GM20000 (cell line): ENCODE data around the gene EIF4A3.

ENCODE experiments used
- DNase-seq: peaks from one replicate; pipeline ENCODE4 v3.0.0; 2012; ENCODE audit warnings: low spot score
- TF ChIP-seq, protein P1 (sequence below): IDR thresholded peaks from 2 replicates; pipeline ENCODE4 v1.5.1; 2012; ENCODE audit warnings: mild to moderate bottlenecking, control low read depth; ENCODE audit errors: extremely low read depth, missing control alignments

The EIF4A3 gene

DNA sequence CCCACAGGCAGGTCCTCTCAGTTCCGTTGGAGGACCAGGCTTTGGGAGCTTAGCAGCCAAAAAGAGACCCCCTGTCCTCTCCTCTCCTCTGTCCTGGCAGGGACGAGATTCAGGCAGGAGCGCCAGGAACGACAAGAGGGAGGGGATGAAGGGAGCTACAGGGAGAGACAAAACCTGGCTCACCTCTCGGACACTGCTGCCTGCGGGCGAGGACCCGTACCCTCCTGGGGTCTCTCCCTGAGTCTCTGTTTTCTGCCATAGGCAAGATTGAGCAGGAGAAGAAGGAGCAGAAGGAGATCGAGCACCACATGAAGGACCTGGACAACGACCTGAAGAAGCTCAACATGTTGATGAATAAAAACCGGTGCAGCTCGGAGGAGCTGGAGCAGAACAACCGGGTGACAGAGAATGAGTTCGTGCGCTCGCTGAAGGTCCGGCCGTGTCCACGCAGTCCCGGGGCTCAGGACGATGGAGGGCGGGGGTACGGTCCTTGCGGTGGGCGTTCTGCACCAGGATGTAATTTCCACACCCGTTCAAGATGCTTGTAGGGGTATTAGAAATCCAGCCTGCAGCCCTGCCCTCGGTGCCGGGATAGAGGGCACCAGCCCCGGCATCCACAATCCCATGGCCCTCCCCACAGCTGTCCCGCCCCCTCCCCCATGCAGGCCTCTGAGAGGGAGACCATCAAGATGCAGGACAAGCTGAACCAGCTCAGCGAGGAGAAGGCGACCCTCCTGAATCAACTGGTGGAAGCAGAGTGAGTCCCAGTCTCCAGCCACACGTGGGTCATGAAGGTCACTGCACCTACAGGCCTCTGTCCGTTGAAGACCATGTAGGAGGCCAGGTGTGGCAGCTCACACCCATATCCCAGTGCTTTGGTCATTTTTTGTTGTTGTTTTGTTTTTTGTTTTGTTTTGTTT is 59.3 kb downstream of the EIF4A3 start:
- no peak for DNase-seq
- TF ChIP-seq, protein P1, sequence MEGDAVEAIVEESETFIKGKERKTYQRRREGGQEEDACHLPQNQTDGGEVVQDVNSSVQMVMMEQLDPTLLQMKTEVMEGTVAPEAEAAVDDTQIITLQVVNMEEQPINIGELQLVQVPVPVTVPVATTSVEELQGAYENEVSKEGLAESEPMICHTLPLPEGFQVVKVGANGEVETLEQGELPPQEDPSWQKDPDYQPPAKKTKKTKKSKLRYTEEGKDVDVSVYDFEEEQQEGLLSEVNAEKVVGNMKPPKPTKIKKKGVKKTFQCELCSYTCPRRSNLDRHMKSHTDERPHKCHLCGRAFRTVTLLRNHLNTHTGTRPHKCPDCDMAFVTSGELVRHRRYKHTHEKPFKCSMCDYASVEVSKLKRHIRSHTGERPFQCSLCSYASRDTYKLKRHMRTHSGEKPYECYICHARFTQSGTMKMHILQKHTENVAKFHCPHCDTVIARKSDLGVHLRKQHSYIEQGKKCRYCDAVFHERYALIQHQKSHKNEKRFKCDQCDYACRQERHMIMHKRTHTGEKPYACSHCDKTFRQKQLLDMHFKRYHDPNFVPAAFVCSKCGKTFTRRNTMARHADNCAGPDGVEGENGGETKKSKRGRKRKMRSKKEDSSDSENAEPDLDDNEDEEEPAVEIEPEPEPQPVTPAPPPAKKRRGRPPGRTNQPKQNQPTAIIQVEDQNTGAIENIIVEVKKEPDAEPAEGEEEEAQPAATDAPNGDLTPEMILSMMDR = no peak

DNA sequence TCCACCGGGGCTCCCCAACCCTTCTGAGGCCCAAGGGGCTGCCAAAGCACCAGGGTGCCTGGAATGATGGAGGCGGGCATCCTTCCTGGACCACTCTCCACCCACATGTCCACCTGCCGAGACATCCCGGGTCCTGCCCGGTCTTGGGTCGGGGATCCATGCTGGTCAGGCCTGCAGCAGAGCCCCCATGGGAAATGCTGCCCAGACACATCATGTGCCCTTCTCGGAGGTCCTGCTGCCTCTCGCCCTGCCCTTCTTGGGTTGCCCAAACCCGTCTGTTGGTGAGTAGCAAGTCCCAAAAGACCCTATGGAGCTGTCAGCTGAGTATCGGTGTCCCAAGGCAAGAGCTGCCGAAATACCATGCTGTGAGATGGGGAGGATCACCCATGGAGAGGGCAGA is 60.3 kb downstream of the EIF4A3 start:
- TF ChIP-seq, protein P1 = no peak

DNA sequence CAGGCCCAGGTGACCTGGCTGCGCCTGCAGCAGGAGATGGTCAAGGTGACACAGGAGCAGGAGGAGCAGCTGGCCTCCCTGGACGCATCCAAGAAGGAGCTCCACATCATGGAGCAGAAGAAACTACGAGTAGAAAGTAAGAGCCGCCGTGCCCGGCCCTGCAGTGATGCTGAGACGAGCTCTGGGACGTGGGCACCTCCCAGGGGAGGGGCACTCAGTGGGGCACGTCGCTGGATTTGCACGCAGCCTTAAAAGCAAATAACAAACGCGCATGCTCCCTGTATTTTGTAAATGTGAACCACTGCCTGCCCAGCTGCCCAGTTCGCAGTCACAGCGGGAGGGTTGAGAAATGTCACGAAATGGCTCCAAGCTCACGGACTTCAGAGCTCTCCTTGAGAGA is 60.8 kb downstream of the EIF4A3 start:
- TF ChIP-seq, protein P1 = no peak
- no peak for DNase-seq

More for the DNA sequence above, 60.3 kb downstream of the EIF4A3 start:
- DNase-seq = no peak

DNA sequence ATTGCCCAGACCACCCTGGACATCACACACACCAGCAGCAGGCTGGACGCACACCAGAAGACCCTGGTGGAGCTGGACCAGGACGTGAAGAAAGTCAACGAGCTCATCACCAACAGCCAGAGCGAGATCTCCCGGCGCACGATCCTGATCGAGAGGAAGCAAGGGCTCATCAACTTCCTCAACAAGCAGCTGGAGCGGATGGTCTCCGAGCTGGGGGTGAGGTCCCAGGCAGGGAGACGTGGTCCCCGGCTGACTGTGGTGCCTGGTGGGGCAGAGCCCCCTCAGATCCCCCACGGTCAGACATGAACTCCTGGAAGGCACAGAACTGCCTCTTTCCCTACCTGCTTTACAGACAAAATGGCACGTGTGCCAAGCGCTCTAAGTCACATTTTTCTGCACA is 62.2 kb downstream of the EIF4A3 start:
- TF ChIP-seq, protein P1 = no peak
- DNase-seq = no peak
